ENCODE data around the gene RPS14. TPM values are rescaled to one million over a fixed set of nuclear protein-coding genes. Genes with fewer than 3 reads are reported as not detected.
"Not testable (repeated sequence)": the region's sequence is repeated elsewhere in the genome, so short reads cannot be mapped to it uniquely, and the experiment has no call there.

Gene RPS14
- total RNA-seq, 1 experiment from 2014 or later, result 2,031 TPM

GRCh38 chr5:150429410-150429873 lies 20.1 kb downstream of the RPS14 start:
- no peaks in the 10 kb centered on the region for H3K27me3 ChIP-seq (ENCODE audit: low read length)
- intact Hi-C loops (cut with micrococcal nuclease), result no loop called here
- no peaks in the 10 kb centered on the region for H3K9me2 ChIP-seq (replicated peaks; ENCODE audit: low read length)
- ChIA-PET CTCF (no interaction called here), POLR2A (ENCODE audit: unreplicated experiment) (no interaction called here)
- no peaks in the 10 kb centered on the region for H4K20me1 ChIP-seq (ENCODE audit: low read length)
- H2AFZ ChIP-seq (ENCODE audit: low read length), result no peak overlapping the region
- no peaks in the 10 kb centered on the region for H3K9me3 ChIP-seq (ENCODE audit: low read length)
- no peak overlapping the region for H3K27ac ChIP-seq (ENCODE audit: low read length)
- DNase-seq, result no peak
- no peak overlapping the region for H3K9ac ChIP-seq (ENCODE audit: low read length)
- H3K4me3 ChIP-seq (ENCODE audit: low read length), result no peak overlapping the region
- no peaks in the 10 kb centered on the region for H3K36me3 ChIP-seq (ENCODE audit: low read depth, low read length)
- no TSS peak for BruUV-seq (replicated peaks)
- no peak overlapping the region for H3K4me2 ChIP-seq (ENCODE audit: low read length)
- TF ChIP-seq EZH2phosphoT487 (IDR thresholded peaks at IDR 0.05; ENCODE audit: borderline replicate concordance, low read length) (no peak), EZH2 (IDR thresholded peaks at IDR 0.05; ENCODE audit: low read length, unreplicated experiment) (no peak), CTCF (conservative IDR thresholded peaks at IDR 0.05; ENCODE audit: low read depth, low read length) (no peak)
- no peaks in the 10 kb centered on the region for H3K4me1 ChIP-seq (ENCODE audit: insufficient read depth, low read length)
- no peaks in the 10 kb centered on the region for H3K79me2 ChIP-seq (ENCODE audit: low read length)
- ATAC-seq, result no peak
- no peaks in the 10 kb centered on the region for H3F3A ChIP-seq (ENCODE audit: low read length, unreplicated experiment)

GRCh38 chr5:150428978-150429377 lies 20.6 kb downstream of the RPS14 start:
- DNase-seq (no peak), ATAC-seq (no peak)
- H3K4me3 ChIP-seq (ENCODE audit: low read length), result no peak overlapping the region
- no TSS peak for BruUV-seq (replicated peaks)
- TF ChIP-seq EZH2 (IDR thresholded peaks at IDR 0.05; ENCODE audit: low read length, unreplicated experiment) (no peak), EZH2phosphoT487 (IDR thresholded peaks at IDR 0.05; ENCODE audit: borderline replicate concordance, low read length) (no peak), CTCF (conservative IDR thresholded peaks at IDR 0.05; ENCODE audit: low read depth, low read length) (no peak)
- intact Hi-C loops (cut with micrococcal nuclease), result no loop called here
- ChIA-PET POLR2A (ENCODE audit: unreplicated experiment) (no interaction called here), CTCF (no interaction called here)
- H3F3A ChIP-seq (ENCODE audit: low read length, unreplicated experiment), result no peaks in the 10 kb centered on the region
- H4K20me1 ChIP-seq (ENCODE audit: low read length), result no peaks in the 10 kb centered on the region
- no peaks in the 10 kb centered on the region for H3K79me2 ChIP-seq (ENCODE audit: low read length)
- no peak overlapping the region for H2AFZ ChIP-seq (ENCODE audit: low read length)
- no peaks in the 10 kb centered on the region for H3K9me3 ChIP-seq (ENCODE audit: low read length)
- no peaks in the 10 kb centered on the region for H3K9me2 ChIP-seq (replicated peaks; ENCODE audit: low read length)
- no peaks in the 10 kb centered on the region for H3K4me1 ChIP-seq (ENCODE audit: insufficient read depth, low read length)
- no peaks in the 10 kb centered on the region for H3K27me3 ChIP-seq (ENCODE audit: low read length)
- H3K4me2 ChIP-seq (ENCODE audit: low read length), result no peak overlapping the region
- H3K36me3 ChIP-seq (ENCODE audit: low read depth, low read length), result no peaks in the 10 kb centered on the region
- H3K9ac ChIP-seq (ENCODE audit: low read length), result no peak overlapping the region
- no peak overlapping the region for H3K27ac ChIP-seq (ENCODE audit: low read length)

- H3K4me2 ChIP-seq (ENCODE audit: low read length), result no peak overlapping the region
- TF ChIP-seq EZH2 (IDR thresholded peaks at IDR 0.05; ENCODE audit: low read length, unreplicated experiment) (no peak), EZH2phosphoT487 (IDR thresholded peaks at IDR 0.05; ENCODE audit: borderline replicate concordance, low read length) (no peak), CTCF (conservative IDR thresholded peaks at IDR 0.05; ENCODE audit: low read depth, low read length) (no peak)
- BruUV-seq (replicated peaks), result no TSS peak
- intact Hi-C loops (cut with micrococcal nuclease), result no loop called here
- H3K9ac ChIP-seq (ENCODE audit: low read length), result no peak overlapping the region
- no peaks in the 10 kb centered on the region for H3K9me2 ChIP-seq (replicated peaks; ENCODE audit: low read length)
- no peak overlapping the region for H3K4me3 ChIP-seq (ENCODE audit: low read length)
- CTCF ChIA-PET, result no interaction called here
- no peaks in the 10 kb centered on the region for H3K36me3 ChIP-seq (ENCODE audit: low read depth, low read length)
- no peaks in the 10 kb centered on the region for H3F3A ChIP-seq (ENCODE audit: low read length, unreplicated experiment)
- H3K27ac ChIP-seq (ENCODE audit: low read length), result no peak overlapping the region
- H3K9me3 ChIP-seq (ENCODE audit: low read length), result no peaks in the 10 kb centered on the region
- H3K4me1 ChIP-seq (ENCODE audit: insufficient read depth, low read length), result no peaks in the 10 kb centered on the region
- no peak for ATAC-seq
- H3K79me2 ChIP-seq (ENCODE audit: low read length), result no peaks in the 10 kb centered on the region
- no peak for DNase-seq
- H4K20me1 ChIP-seq (ENCODE audit: low read length), result no peaks in the 10 kb centered on the region
- no peaks in the 10 kb centered on the region for H3K27me3 ChIP-seq (ENCODE audit: low read length)
- H2AFZ ChIP-seq (ENCODE audit: low read length), result no peak overlapping the region
- POLR2A ChIA-PET (ENCODE audit: unreplicated experiment), result no interaction called here
Observed at GRCh38 chr5:150428106-150428876, 21.2 kb downstream of the RPS14 start.

- H3F3A ChIP-seq (ENCODE audit: low read length, unreplicated experiment); H3K9me3 ChIP-seq (ENCODE audit: low read length); H3K4me2 ChIP-seq (ENCODE audit: low read length); H3K4me1 ChIP-seq (ENCODE audit: insufficient read depth, low read length); H3K9me2 ChIP-seq (replicated peaks; ENCODE audit: low read length); H3K27me3 ChIP-seq (ENCODE audit: low read length); DNase-seq; H3K36me3 ChIP-seq (ENCODE audit: low read depth, low read length); CTCF ChIA-PET; H2AFZ ChIP-seq (ENCODE audit: low read length); H4K20me1 ChIP-seq (ENCODE audit: low read length); H3K9ac ChIP-seq (ENCODE audit: low read length); H3K4me3 ChIP-seq (ENCODE audit: low read length); H3K27ac ChIP-seq (ENCODE audit: low read length); ATAC-seq; H3K79me2 ChIP-seq (ENCODE audit: low read length); POLR2A ChIA-PET (ENCODE audit: unreplicated experiment); intact Hi-C loops (cut with micrococcal nuclease); BruUV-seq (replicated peaks): not testable (repeated sequence)
Observed at GRCh38 chr5:150426165-150426564, 23.4 kb downstream of the RPS14 start.

Data from PC-3 (cell line).